Measurements from ENCODE around the gene KYAT1. TPM values are rescaled to one million over a fixed set of nuclear protein-coding genes. Genes with fewer than 3 reads are reported as not detected.
"Not testable (repeated sequence)": the region's sequence is repeated elsewhere in the genome, so short reads cannot be mapped to it uniquely, and the experiment has no call there.

KYAT1 gene
- total and polyA plus RNA-seq, 8 donors, result 6.2 to 9.6 (median 7.2) TPM

DNA sequence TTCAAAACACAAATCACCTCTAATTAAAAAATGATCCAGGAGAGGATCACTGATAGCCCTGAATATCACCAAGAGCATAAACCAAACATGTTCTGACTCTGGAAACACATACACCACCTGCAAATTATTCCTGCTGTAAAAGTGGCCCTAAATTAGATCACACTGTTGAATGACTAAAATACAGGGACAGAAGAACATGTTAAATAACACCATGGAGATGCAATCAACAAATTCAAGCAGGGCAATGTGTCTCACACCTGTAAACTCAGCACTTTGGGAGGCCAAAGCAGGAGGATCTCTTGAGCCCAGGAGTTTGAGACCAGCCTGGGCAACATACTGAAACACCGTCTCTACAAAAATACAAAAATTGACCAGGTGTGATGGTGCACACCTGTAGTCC, 33.9 kb downstream of the KYAT1 start:
- Histone ChIP-seq H3K27me3 (no peaks in the 10 kb centered on the region), H3K36me3 (peaks cover 0 to 3% of the 10 kb centered on the region in 2 donors), H3K4me3 (no peak overlapping the region), H3K9me3 (peaks cover 0 to 17% of the 10 kb centered on the region in 2 donors), H3K27ac (no peak overlapping the region), H3K4me1 (no peaks in the 10 kb centered on the region)
- ATAC-seq (no peak), DNase-seq (no peak)
- intact Hi-C loops (cut with DNase I), result no loop called here
- no peak for TF ChIP-seq CTCF (IDR thresholded peaks at IDR 0.05)

GRCh38 chr9:128846680-128847030, 35.1 kb downstream of the KYAT1 start:
- DNase-seq (no peak), ATAC-seq (no peak)
- no peak overlapping the region for H3K27ac ChIP-seq
- intact Hi-C loops (cut with DNase I), result no loop called here
- H3K27me3 ChIP-seq, result no peaks in the 10 kb centered on the region
- peaks cover 0 to 9% of the 10 kb centered on the region in 2 donors for H3K36me3 ChIP-seq
- no peak for TF ChIP-seq CTCF (IDR thresholded peaks at IDR 0.05)
- no peak overlapping the region for H3K4me3 ChIP-seq
- peaks cover 0 to 15% of the 10 kb centered on the region in 2 donors for H3K9me3 ChIP-seq
- no peaks in the 10 kb centered on the region for H3K4me1 ChIP-seq

- TF ChIP-seq CTCF (IDR thresholded peaks at IDR 0.05), result no peak
- DNase-seq, result no peak
- Histone ChIP-seq H3K9me3 (peaks cover 0 to 4% of the 10 kb centered on the region in 2 donors), H3K36me3 (peaks cover 0 to 6% of the 10 kb centered on the region in 2 donors), H3K4me1 (no peaks in the 10 kb centered on the region), H3K4me3 (no peak overlapping the region), H3K27ac (no peak overlapping the region), H3K27me3 (no peaks in the 10 kb centered on the region)
- intact Hi-C loops (cut with DNase I), result no loop called here
- peak; percentile 33 for ATAC-seq
These were observed 36.4 kb downstream of the KYAT1 start for GRCh38 chr9:128845186-128845931.

DNA sequence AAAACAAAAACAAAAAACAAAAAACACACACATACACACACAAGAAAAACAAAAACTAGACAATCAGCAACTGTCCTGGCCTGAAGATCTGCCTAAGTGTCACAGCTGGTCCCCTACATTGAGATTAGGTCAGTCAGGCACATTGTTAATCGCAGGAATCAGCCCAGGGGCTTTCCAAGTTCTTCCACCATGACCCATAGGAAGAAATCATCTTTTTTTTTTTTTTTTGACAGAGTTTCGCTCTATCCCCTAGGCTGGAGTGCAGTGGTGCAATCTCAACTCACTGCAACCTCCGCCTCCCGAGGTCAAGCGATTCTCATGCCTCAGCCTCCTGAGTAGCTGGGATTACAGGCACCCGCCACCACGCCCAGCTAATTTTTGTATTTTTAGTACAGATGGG, 38.6 kb downstream of the KYAT1 start:
- H3K27me3 ChIP-seq; H3K4me1 ChIP-seq; DNase-seq; H3K9me3 ChIP-seq; ATAC-seq; H3K4me3 ChIP-seq; intact Hi-C loops (cut with DNase I); H3K36me3 ChIP-seq; H3K27ac ChIP-seq: not testable (repeated sequence)

DNA sequence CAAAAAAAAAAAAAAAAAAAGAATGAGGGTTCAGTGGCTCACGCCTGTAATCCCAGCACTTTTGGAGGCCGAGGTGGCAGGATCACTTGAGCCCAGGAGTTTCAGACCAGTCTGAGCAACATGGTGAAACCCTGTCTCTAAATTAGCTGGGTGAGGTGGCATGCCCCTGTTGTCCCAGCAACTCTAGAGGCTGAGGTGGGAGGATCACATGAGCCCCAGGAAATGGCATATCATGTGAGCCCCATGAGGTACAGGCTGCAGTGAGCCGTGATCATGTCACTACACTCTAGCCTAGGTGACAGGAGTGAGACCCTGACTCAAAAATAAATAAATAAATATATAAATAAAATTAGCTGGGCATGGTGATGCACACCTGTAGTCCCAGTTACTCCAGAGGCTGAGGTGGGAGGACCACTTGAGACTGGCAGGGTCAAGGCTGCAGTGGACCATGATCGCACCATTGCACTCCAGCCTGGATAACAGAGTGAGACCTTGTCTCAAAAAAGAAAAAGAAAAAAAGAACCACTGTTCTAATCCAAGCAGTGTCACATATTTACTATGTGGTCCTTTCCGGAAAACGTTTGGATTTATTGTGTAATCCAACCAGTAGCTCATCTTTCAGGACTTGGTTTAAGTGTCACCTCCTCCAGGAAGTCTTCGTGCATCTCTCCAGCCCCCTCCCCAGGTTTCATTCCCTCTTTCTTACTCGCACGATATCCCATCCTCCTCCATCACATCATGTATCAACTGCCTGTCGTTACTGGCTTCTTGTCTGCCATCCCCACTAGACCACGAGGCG, 39.9 kb downstream of the KYAT1 start:
- no peak for ATAC-seq

More for the DNA sequence above, 39.9 kb downstream of the KYAT1 start:
- no peak for TF ChIP-seq CTCF (IDR thresholded peaks at IDR 0.05)
- H3K4me3 ChIP-seq, result no peak overlapping the region
- no peaks in the 10 kb centered on the region for H3K9me3 ChIP-seq
- H3K36me3 ChIP-seq, result peaks cover 0 to 6% of the 10 kb centered on the region in 2 donors
- H3K27ac ChIP-seq, result no peak overlapping the region
- H3K27me3 ChIP-seq, result no peaks in the 10 kb centered on the region
- no peak for DNase-seq
- intact Hi-C loops (cut with DNase I), result no loop called here
- no peaks in the 10 kb centered on the region for H3K4me1 ChIP-seq
